K562 (cell line): Measurements from ENCODE around the gene SAMD4A. TPM values are rescaled to one million over a fixed set of nuclear protein-coding genes. Genes with fewer than 3 reads are reported as not detected.
A peak's percentile ranks its signal among the peaks of the same experiment; 100 is the strongest.

Experiments
- CC2D1A ChIP-seq: fragments of 450-650 bp; IDR thresholded peaks from 2 replicates; pipeline ENCODE4 v1.6.1; 2017; ENCODE audit warnings: mild to moderate bottlenecking
- CREB1 ChIP-seq, 2 experiments: sonication (generic) in 1 of 2; formaldehyde crosslinking in 1 of 2; IDR thresholded peaks; 2 replicates each; pipeline versions ENCODE4 v1.6.1 to v1.8.0; 2012 to 2022; ENCODE audit warnings: inconsistent platforms in 1 of 2, mild to moderate bottlenecking in 1 of 2, missing genetic modification reagents in 1 of 2, moderate library complexity in 1 of 2
- CREBBP ChIP-seq: IDR thresholded peaks from one replicate; pipeline ENCODE4 v1.6.1; 2012; ENCODE audit warnings: low read depth, mild to moderate bottlenecking, control low read depth, inconsistent platforms, low read length
- CXXC5 ChIP-seq: fragments of 250-450 bp; sonication (Bioruptor Pico); IDR thresholded peaks from 2 replicates; pipeline ENCODE4 v1.8.0; 2022; ENCODE audit warnings: inconsistent platforms, mild to moderate bottlenecking, moderate library complexity
- DACH1 ChIP-seq: fragments of 450-650 bp; IDR thresholded peaks from 2 replicates; pipeline ENCODE4 v1.6.1; 2018; ENCODE audit not compliant: partially characterized antibody
- EP300 ChIP-seq: IDR thresholded peaks from 2 replicates; pipeline ENCODE4 v1.6.1; 2012; ENCODE audit warnings: low read length, improper control_type of control experiment
- FOXJ3 ChIP-seq: sonication (generic); formaldehyde crosslinking; IDR thresholded peaks from 2 replicates; pipeline ENCODE4 v1.4.0; 2020; ENCODE audit warnings: mild to moderate bottlenecking, missing genetic modification reagents
- GATA2 ChIP-seq: sonication (generic); formaldehyde crosslinking; IDR thresholded peaks from 2 replicates; pipeline ENCODE4 v1.4.0; 2020; ENCODE audit warnings: mild to moderate bottlenecking, missing genetic modification reagents
- GTF2E2 ChIP-seq: fragments of 200-800 bp; sonication (Bioruptor generic); IDR thresholded peaks from 2 replicates; pipeline ENCODE4 v1.6.1; 2016; ENCODE audit warnings: missing genetic modification characterization, missing compliant biosample characterization
- MAFK ChIP-seq: IDR thresholded peaks from 2 replicates; pipeline ENCODE4 v1.6.1; 2011; ENCODE audit warnings: low read length, improper control_type of control experiment
- MEF2D ChIP-seq: conservative IDR thresholded peaks from 2 replicates; pipeline ENCODE4 v1.6.1; 2016; ENCODE audit warnings: low read depth, missing genetic modification characterization, missing compliant biosample characterization
- MTA1 ChIP-seq: fragments of 450-650 bp; IDR thresholded peaks from 2 replicates; pipeline ENCODE4 v1.6.1; 2017; ENCODE audit warnings: borderline replicate concordance
- MTA3 ChIP-seq: fragments of 450-650 bp; formaldehyde crosslinking; IDR thresholded peaks from 2 replicates; pipeline ENCODE4 v1.6.1; 2017; ENCODE audit warnings: mild to moderate bottlenecking, borderline replicate concordance
- NFIX ChIP-seq: fragments of 250-450 bp; sonication (Bioruptor Pico); IDR thresholded peaks from 2 replicates; pipeline ENCODE4 v1.4.0; 2020; ENCODE audit warnings: low read depth, mild to moderate bottlenecking, moderate library complexity
- SMAD2 ChIP-seq: fragments of 150-350 bp; IDR thresholded peaks from 2 replicates; pipeline ENCODE4 v1.6.1; 2014; ENCODE audit warnings: low read depth, mild to moderate bottlenecking, low read length
- TRIM28 ChIP-seq: fragments of 450-650 bp; IDR thresholded peaks from 2 replicates; pipeline ENCODE4 v1.6.1; 2017
- ZBTB7A ChIP-seq: IDR thresholded peaks from 2 replicates; pipeline ENCODE4 v1.6.1; 2011; ENCODE audit warnings: low read depth, mild to moderate bottlenecking, low read length, moderate library complexity, borderline replicate concordance; ENCODE audit not compliant: control insufficient read depth
- ZNF583 ChIP-seq: fragments of 250-450 bp; sonication (Bioruptor Pico); IDR thresholded peaks from 2 replicates; pipeline ENCODE4 v1.4.0; 2020
- ZNF589 ChIP-seq: fragments of 200-800 bp; sonication (Bioruptor generic); IDR thresholded peaks from 2 replicates; pipeline ENCODE4 v1.6.1; 2016; ENCODE audit warnings: low read depth, missing genetic modification characterization, missing compliant biosample characterization
- ZNF717 ChIP-seq: fragments of 250-450 bp; sonication (Bioruptor Pico); IDR thresholded peaks from 2 replicates; pipeline ENCODE4 v1.5.0; 2021
- polyA plus RNA-seq, 8 experiments: library from polyadenylated mRNA; depleted of rRNA in 4 of 8; stranded (reverse) in 5 of 8; unstranded in 3 of 8; fragments of >200 nt; fragmentation: Nextera tagmentation in 2 of 8; fragmentation: Illumina TruSeq in 1 of 8; extraction: Ambion mirVana in 2 of 8; extraction: Trizol in 1 of 8; gene quantifications; 2 replicates each; pipeline versions ENCODE4 v1.2.1 to v1.2.3, GENCODE V29; 2011 to 2014; ENCODE audit warnings: inconsistent platforms in 1 of 8, missing spikeins in 1 of 8
- total RNA-seq, 7 experiments: library from RNA; depleted of rRNA in 6 of 7; stranded (reverse); fragments of >200 nt in 6 of 7; fragmentation: Illumina TruSeq in 2 of 7; extraction: Trizol in 2 of 7; gene quantifications; 2 replicates each; pipeline versions ENCODE4 v1.2.1 to v1.2.3, GENCODE V29; 2011 to 2021; ENCODE audit warnings: low replicate concordance in 1 of 7
- TF ChIP-seq, protein P1 (sequence below), 3 experiments: IDR thresholded peaks in 2 of 3; conservative IDR thresholded peaks in 1 of 3; 2 replicates each; pipeline ENCODE4 v1.5.1; 2011 to 2012; ENCODE audit warnings: low read length in 3 of 3, mild to moderate bottlenecking in 3 of 3, control low read depth in 2 of 3, improper control_type of control experiment in 1 of 3, inconsistent platforms in 1 of 3, low read depth in 1 of 3, mixed read lengths in 1 of 3, moderate library complexity in 1 of 3; ENCODE audit not compliant: insufficient read depth in 2 of 3
- TF ChIP-seq, protein P2 (sequence below), 2 experiments: IDR thresholded peaks in 1 of 2; conservative IDR thresholded peaks in 1 of 2; 2 replicates each; pipeline ENCODE4 v1.6.1; 2016; ENCODE audit warnings: low read depth in 2 of 2, mild to moderate bottlenecking in 1 of 2, missing compliant biosample characterization in 1 of 2, missing genetic modification characterization in 1 of 2, moderate library complexity in 1 of 2
- TF ChIP-seq, protein P3 (sequence below): IDR thresholded peaks from 2 replicates; pipeline ENCODE4 v1.6.1; 2014; ENCODE audit warnings: antibody characterized with exemption

SAMD4A gene
- total and polyA plus RNA-seq, 9 of the 15 experiments (the other 6 are each of a cell fraction or from before 2014, with no cell fraction given): 0.66 to 6.8 (median 3.3) TPM

DNA sequence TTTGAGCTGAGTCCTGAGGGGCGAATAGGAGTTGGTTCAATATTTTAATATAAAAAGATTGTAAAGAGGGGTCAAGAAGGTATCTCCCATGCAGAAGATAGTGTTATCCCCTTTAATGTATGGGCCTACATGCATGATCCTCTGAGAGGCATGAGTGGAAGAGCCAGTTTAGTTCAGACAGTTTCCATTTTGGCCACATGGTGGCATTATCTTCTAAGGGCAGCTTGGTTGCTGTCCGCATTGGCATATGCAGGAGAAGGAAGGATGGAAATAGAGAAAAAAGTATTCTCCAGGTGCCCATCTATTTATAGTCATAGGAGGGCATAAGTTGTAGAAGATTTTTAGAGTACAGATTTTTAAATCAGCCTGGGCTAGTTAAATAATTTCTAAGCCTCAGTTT, 5.4 kb downstream of the SAMD4A start (continued):
- TF ChIP-seq DACH1: no peak
- no peak for TF ChIP-seq FOXJ3 (CRISPR knock-in tag)
- TF ChIP-seq MEF2D (tag): no peak
- TF ChIP-seq CXXC5 (CRISPR knock-in tag): no peak
- TF ChIP-seq EP300: no peak
- TF ChIP-seq, protein P1, sequence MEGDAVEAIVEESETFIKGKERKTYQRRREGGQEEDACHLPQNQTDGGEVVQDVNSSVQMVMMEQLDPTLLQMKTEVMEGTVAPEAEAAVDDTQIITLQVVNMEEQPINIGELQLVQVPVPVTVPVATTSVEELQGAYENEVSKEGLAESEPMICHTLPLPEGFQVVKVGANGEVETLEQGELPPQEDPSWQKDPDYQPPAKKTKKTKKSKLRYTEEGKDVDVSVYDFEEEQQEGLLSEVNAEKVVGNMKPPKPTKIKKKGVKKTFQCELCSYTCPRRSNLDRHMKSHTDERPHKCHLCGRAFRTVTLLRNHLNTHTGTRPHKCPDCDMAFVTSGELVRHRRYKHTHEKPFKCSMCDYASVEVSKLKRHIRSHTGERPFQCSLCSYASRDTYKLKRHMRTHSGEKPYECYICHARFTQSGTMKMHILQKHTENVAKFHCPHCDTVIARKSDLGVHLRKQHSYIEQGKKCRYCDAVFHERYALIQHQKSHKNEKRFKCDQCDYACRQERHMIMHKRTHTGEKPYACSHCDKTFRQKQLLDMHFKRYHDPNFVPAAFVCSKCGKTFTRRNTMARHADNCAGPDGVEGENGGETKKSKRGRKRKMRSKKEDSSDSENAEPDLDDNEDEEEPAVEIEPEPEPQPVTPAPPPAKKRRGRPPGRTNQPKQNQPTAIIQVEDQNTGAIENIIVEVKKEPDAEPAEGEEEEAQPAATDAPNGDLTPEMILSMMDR (IDR thresholded peaks at IDR 0.05 in 2 of 3, conservative IDR thresholded peaks at IDR 0.05 in 1 of 3; ENCODE audit: insufficient read depth in 2 of 3, low read depth in 1 of 3, low read length in 3 of 3): peak; percentile 57 to 60 (median 57); a peak in 5 of 6 replicates
- TF ChIP-seq, protein P2, sequence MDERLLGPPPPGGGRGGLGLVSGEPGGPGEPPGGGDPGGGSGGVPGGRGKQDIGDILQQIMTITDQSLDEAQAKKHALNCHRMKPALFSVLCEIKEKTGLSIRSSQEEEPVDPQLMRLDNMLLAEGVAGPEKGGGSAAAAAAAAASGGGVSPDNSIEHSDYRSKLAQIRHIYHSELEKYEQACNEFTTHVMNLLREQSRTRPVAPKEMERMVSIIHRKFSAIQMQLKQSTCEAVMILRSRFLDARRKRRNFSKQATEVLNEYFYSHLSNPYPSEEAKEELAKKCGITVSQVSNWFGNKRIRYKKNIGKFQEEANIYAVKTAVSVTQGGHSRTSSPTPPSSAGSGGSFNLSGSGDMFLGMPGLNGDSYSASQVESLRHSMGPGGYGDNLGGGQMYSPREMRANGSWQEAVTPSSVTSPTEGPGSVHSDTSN (CRISPR knock-in tag; IDR thresholded peaks at IDR 0.05; ENCODE audit: low read depth): no peak
- TF ChIP-seq, protein P2 (tag; conservative IDR thresholded peaks at IDR 0.05; ENCODE audit: low read depth): no peak
- TF ChIP-seq NFIX (CRISPR knock-in tag): no peak
- TF ChIP-seq, protein P3, sequence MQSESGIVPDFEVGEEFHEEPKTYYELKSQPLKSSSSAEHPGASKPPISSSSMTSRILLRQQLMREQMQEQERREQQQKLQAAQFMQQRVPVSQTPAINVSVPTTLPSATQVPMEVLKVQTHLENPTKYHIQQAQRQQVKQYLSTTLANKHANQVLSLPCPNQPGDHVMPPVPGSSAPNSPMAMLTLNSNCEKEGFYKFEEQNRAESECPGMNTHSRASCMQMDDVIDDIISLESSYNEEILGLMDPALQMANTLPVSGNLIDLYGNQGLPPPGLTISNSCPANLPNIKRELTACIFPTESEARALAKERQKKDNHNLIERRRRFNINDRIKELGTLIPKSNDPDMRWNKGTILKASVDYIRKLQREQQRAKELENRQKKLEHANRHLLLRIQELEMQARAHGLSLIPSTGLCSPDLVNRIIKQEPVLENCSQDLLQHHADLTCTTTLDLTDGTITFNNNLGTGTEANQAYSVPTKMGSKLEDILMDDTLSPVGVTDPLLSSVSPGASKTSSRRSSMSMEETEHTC: no peak
- TF ChIP-seq ZBTB7A: no peak
- TF ChIP-seq CREB1 (IDR thresholded peaks at IDR 0.05): no peak
- TF ChIP-seq CREB1 (CRISPR knock-in tag; IDR thresholded peaks at IDR 0.05): no peak
- no peak for TF ChIP-seq SMAD2
- TF ChIP-seq CC2D1A: no peak
- no peak for TF ChIP-seq ZNF717 (CRISPR knock-in tag)
- TF ChIP-seq MAFK: no peak
- no peak for TF ChIP-seq GTF2E2
- peak; percentile 67; the same call in 1 of the 2 replicates for TF ChIP-seq TRIM28
- TF ChIP-seq CREBBP: no peak
- TF ChIP-seq GATA2: no peak
- TF ChIP-seq MTA1: no peak
- no peak for TF ChIP-seq MTA3
- TF ChIP-seq ZNF589 (CRISPR knock-in tag): no peak
- no peak for TF ChIP-seq ZNF583 (CRISPR knock-in tag)
